GM12892 (cell line): ENCODE data around the gene ELF2.

ENCODE experiments used
- POLR2A ChIP-seq: IDR thresholded peaks from 2 replicates; pipeline ENCODE4 v1.6.1; 2011; ENCODE audit warnings: low read depth, low read length, control low read depth
- POLR2AphosphoS5 ChIP-seq: IDR thresholded peaks from 2 replicates; pipeline ENCODE4 v1.6.1; 2011; ENCODE audit warnings: low read depth, low read length, control low read depth
- TAF1 ChIP-seq: IDR thresholded peaks from 2 replicates; pipeline ENCODE4 v1.6.1; 2011; ENCODE audit warnings: low read depth, mild to moderate bottlenecking, control low read depth, low read length, borderline replicate concordance

DNA sequence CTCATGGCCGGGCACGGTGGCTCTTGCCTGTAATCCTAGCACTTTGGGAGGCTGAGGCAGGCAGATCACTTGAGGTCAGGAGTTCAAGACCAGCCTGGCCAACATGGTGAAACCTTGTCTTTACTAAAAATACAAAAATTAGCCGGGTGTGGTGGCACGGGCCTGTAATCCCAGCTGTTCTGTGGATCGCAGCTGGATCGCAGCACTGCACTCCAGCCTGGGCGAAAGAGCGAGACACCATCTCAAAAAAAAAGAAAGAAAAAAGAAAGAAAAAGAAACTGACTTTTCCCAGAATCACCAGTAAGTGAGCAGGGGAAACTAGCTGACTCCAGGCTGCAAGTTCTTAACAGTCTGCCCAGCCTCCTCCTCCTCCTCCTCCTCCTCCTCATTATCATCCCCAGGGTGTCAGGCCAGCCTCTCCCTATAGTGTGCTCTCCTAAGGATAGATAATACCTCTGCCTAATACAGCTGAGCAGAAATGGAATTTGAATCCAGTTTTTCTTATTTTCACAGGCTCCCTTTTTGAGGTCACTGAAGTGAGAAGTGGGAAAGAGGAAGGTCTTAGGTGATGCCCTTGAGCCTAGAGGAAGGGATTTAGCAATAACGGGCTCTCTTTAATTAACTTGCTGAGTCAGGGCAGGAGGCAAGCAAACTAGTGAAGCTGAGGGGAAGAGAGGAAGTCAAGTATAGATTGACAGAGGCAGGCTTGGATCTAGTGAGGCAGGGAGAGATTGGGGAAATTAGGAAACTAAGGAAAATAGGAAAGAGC, 11.8 kb upstream of the ELF2 start:
- TF ChIP-seq POLR2A (no peak), TAF1 (no peak), POLR2AphosphoS5 (no peak)
